GM19193 (cell line): Measurements from ENCODE around the gene MAMDC2.

Source experiments
- POLR2A ChIP-seq: IDR thresholded peaks from 4 replicates; pipeline ENCODE4 v1.6.1; 2011; ENCODE audit not compliant: insufficient read depth, insufficient read length; ENCODE audit errors: extremely low read depth

Gene MAMDC2

DNA sequence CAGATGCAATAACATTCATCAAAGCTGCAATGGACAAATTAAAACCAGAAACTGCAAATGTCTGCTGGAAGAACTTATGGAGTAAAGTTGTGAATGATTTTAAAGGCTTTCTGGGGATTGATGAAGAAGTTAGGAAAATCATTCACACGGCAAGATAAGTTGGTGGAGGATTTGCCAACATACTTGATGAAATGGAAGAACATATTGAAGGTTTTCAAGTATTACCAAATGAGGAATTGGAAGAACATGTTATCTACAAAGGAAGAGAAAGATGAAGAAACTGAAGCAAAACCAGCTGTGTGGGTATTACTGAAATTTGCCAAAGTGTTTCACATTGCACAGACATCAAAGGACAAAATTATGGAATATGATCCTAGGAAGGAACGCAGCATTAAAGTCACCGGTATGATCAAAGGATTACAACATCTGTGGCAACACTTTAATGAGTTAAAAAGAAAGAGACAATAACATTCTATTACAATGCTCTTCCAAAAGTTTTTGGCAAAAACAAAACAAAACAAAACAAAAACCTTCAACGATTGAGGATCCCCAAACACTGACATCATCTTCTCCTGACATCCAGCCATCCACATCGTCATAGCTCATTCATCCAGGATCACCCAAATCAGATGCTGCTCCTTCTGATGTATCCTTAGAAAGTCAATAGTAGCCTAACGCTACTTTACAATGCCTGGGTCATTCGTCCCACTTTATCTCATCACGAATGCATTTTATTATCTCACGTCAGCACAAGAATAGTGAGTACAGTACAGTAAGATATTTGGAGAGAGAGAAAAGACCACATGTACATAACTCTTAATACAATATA lies 153.8 kb downstream of the MAMDC2 start:
- no peak for TF ChIP-seq POLR2A

DNA sequence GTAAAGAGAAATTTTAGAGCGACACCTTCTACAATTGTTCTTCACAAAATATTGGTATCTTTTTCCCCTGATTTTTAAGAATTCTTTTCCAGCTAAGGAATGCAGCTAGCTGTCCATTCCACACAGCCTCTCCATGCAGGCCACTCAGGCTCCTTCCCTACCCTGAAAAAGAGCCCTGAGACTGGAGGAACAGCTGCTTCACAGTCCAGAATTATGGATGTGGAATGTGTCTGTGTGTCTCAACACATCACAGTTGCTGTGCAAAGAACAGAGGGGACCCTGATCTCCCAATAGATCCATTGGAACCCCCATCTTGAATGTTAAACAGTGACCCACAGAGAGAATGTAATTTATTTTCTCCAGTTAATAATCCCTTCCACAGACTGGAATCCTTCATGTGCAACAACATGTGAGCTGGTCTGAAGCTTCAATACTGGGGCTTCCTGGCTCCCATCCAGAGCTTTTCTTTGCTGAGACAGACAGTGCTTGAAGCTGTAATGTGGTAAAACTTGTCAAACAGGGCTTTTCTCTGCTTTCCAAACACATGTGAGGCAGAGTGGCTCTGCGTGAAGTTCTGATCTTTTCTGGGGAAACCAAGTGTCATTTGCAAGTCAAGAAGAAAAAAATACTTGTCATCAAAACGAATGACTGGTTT lies 161.8 kb downstream of the MAMDC2 start:
- TF ChIP-seq POLR2A = no peak

DNA sequence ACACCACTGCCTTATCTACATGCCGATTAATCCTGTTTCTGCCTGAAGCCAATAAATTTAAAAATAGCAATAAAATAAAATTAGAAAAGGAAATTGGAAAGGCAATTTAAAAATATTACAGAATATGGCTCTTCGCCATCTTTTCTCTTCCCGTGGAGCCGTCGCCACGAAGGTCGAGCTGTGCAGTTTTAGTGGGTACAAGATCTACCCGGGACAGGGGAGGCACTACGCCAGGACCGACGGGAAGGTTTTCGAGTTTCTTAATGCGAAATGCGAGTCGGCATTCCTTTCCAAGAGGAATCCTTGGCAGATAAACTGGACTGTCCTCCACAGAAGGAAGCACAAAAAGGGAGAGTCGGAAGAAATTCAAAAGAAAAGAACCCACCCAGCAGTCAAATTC lies 173.4 kb downstream of the MAMDC2 start:
- TF ChIP-seq POLR2A = no peak

DNA sequence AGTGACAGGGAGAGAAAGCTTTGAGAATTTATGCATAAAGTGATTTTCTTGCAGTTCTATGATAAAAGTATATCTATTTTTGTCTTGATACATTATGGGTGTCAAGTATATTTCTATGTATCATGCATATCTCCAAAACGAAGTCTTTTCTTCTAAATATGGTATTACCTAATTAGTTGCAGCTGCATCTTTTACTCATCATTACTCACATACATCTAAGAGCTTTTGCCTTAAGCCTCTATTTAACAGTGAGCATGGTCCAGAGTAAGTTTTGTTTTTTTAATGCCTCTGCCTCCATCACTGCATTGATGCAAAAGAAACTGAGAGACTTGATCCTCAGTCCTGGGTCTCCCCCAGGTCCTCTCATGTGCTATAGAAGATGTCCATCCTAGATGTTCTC lies 175.1 kb downstream of the MAMDC2 start:
- no peak for TF ChIP-seq POLR2A

DNA sequence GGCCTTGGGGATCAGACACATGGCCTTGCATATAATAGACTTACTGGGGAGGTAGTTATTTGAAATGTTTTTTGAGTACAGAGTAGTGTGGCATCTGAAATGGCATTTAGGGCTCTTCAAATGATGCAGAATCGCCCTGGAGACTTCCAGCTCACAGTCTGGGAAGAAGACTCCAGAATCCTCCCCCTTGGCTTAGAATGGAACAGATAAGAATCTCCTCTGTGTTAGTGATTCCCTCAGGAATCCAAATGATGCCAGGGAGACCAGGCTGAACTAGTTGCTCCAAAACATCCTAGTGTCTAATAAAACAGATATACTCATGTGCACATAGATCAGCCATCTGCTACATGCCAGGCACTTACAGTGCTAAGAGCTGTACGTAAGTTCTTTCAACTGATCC lies 176.6 kb downstream of the MAMDC2 start:
- TF ChIP-seq POLR2A = no peak

DNA sequence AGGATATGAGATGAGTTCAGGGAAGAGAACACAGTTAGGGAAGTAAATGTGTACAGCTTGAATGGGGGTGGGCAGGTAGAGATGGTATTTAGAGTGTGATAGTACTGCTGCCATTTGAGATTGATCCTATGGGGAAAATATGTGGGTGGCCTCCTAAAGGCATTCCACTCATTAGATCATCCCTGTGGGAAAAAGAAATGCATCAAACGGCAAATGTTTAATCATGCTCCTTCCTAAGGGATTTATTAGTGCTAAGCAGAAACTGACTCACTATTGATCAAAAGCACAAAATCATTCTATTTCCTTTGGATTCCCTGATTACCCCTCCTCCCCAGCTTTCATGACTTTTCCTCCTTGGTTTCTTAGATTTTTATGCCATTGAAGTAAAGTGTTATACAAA lies 178.7 kb downstream of the MAMDC2 start:
- TF ChIP-seq POLR2A = no peak

DNA sequence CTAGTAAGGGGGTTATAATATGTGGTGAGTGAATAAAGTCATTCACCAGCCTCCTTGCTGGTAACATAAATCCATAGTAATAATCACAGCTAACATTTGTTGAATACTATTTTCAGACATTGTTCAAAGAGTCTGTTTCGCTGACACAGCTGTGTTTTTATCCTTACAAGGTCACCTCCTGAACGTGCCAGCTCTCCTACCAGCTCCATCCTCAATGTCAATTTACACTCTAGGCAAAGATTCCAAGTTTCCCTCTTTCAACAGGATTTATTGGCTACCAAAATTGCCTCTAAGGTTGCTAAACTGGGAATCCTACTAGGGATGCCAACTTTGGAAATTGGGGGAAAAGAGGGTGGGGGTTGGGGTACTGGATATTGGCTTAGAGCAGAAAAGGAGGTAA lies 184.5 kb downstream of the MAMDC2 start:
- no peak for TF ChIP-seq POLR2A

DNA sequence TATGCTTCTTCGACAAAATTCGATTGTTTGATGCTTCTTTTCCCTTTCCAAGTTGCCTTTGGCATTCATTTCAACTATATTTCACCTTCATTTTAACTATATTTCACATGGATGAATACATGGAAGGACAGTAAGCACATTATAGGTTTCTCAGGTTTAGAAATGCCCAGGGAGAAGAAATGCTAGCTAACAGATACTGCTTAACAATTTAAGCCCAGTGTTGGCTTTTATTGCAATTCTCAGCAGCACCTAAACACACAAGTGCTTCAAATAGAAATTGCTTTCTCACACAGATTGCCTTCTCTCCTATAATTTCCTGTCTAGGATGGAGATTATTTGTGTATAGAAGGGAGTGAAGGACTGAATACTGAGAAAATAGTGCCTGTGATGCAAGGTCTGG lies 185.0 kb downstream of the MAMDC2 start:
- TF ChIP-seq POLR2A = no peak

DNA sequence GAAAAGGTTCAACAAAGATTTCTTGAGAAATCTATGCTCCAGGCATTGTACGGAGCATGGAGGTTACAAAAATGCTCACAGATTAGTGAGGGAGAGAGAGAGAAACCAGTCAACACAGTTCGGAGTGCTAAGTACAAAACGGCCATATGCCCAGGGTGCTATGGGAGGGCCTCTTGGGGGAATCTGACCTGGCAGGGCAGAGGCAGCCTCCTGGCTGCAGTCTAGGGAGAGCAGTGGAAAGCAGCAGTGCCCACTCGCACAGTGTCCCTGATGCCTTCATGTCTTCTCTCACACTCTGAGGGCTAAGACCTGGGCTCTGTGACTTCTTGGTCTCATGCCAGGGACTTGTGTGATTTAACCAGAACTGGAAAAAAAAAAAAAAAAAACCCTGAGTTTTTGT lies 185.4 kb downstream of the MAMDC2 start:
- TF ChIP-seq POLR2A = no peak

DNA sequence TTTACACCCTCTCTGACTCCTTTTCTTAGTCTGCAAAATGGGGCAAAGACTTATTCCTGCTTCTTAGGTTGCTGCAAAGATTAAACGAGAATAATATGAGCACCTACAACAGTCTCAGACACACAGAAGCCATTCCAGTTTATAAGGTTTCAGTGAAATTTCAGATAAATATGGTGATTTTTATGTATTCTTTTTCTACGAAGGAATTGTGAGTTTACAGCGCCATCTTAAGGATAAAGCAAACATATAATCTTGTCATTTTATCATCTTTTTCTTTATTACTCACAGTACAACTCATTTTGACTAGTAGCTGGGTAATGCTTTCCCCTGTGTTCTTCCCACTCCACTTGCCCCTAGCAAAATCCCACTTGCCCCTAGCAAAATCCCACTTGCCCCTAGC lies 185.9 kb downstream of the MAMDC2 start:
- TF ChIP-seq POLR2A = no peak

DNA sequence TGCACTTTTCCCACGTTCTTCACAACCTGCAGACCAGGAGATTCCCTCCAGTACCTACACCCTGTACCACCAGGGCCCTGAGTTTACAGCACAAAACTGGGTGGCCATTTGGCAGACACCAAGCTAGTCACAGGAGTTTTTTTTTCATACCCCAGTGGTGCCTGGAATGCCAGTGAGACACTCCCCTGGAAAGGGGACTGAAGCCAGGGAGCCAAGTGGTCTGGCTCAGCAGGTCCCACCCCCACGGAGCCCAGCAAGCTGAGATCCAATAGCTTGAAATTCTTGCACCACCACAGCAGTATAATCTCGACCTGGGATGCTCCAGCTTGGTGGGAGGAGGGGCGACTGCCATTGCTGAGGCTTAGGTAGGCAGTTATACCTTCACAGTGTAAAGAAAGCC lies 188.8 kb downstream of the MAMDC2 start:
- no peak for TF ChIP-seq POLR2A

DNA sequence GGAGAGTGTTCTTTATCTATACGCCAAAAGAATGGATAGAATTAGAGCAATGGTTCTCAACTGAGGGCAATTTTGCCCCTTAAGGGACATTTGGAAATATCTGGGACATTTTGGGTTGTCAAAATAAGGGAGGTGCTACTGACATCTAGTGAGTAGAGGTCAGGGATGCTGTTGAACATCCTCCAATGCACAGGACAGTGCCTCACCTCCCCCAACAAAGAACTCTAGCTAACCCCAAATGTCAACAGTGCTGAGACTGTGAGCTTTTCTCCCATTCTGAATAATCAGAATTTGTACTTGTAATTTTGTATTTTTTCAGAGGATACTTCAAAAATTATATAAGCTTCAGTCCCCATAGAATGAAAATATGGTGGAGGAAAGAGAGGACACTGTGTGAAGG lies 206.6 kb downstream of the MAMDC2 start:
- TF ChIP-seq POLR2A = no peak

DNA sequence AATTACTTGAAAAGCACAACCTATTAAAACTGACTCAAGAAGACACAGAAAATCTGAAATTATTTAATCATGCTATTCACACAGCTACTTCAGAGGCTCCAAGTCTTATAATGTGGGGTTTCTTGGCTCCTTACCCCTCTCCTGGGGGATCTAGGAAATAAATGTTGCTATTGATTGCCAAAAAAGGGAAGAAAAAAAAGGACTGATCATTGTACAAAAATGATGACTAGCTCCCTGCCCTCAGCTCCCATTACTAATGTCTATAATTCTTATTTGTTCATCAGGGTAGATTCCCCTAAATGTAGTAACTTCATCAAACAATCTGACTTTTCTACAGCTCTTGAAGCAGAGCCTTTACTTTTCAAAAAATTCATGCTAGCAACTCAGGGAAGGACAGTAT lies 211.8 kb downstream of the MAMDC2 start:
- no peak for TF ChIP-seq POLR2A

DNA sequence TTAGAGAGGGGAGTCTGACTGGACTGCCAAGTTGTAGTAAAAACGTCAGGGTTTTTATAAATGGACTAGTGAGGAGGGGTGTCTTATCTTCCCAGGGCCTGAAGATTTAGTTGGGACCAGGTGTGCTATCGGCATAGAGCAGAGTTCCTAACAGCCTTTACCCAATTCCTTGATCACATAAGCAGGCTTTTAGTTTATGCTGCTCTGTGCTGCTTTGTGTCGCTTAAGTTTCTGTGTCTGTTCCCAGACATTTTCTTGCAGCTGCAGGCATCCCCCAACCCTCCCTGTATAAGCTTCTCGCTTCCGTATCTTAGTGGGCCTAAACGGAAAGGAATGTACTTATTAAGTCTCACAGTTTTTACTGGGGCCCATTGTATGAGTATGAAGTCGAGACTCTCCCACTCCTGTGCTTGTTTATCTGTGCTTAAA lies 212.5 kb downstream of the MAMDC2 start:
- no peak for TF ChIP-seq POLR2A

DNA sequence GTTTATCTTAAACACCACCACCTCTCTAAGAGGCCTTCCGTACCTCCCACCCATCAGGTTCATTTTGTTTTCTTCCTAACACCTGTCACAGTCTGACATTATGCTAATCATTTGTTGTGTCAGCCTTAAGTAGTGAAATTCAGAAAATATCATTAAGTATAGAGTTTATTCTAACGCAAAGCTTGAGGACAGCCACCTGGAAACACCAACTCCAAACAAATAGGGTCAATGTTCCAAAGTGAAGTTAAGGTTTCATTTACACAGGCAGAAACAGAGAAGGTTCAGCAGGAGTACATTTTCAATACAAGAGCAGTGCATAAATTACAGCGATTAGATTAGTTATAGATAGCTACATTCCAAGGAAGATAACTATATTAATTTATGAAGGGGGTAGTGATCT lies 213.9 kb downstream of the MAMDC2 start:
- no peak for TF ChIP-seq POLR2A

DNA sequence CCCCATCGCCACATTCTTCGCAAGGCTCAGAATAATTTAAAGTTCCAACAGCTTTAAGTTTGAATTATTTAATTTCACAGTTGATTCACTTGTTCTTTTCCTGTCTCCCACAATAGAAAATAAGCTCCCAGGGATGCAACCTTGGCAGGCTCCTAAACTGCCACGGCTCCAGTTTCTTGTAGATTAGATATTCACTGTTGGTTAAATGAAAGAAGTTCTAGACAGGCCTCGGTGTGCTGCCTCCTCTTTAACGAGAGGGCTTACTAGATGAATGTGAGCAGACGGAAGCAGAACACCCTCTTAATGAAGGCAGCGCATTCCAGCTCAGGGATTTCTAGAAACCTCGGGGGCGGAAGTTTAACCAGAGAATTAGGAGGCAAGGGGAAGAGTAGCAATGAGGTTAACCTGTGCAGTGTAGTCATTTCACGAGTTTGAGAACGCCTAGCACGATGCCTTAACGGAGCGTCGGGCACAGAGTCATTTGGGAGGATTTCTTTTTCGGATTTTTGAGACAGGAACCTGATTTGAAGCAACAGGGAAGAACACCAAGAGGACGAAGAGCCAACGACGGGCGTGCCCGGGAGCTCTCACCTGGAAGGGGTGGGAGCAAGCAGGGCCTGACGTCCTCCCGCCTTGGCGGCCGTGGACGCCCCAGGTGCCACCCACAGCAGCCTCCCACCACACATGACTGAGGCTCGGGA lies 214.5 kb downstream of the MAMDC2 start:
- TF ChIP-seq POLR2A = no peak
